Osteoblast (primary cell): ENCODE results near the gene NFATC3. TPM values are rescaled to one million over a fixed set of nuclear protein-coding genes. Genes with fewer than 3 reads are reported as not detected.
"Not testable (repeated sequence)": the region's sequence is repeated elsewhere in the genome, so short reads cannot be mapped to it uniquely, and the experiment has no call there.

Experiments used
- DNase-seq: peaks from one replicate; pipeline ENCODE4 v3.0.0; 2011; ENCODE audit warnings: low spot score, mixed read lengths; ENCODE audit not compliant: insufficient read length; ENCODE audit errors: missing footprints
- H2AFZ ChIP-seq: 2 replicates; pipeline ENCODE4 v1.6.0; 2011; ENCODE audit warnings: mild to moderate bottlenecking, low read length
- H3K27ac ChIP-seq: 2 replicates; pipeline ENCODE4 v1.5.1; 2011; ENCODE audit warnings: mild to moderate bottlenecking, low read depth, low read length, moderate library complexity
- H3K27me3 ChIP-seq: 2 replicates; pipeline ENCODE4 v1.6.0; 2012; ENCODE audit warnings: mild to moderate bottlenecking, control low read depth, inconsistent platforms, low read length, moderate library complexity; ENCODE audit not compliant: insufficient read depth
- H3K36me3 ChIP-seq: 2 replicates; pipeline ENCODE4 v1.5.1; 2011; ENCODE audit warnings: mild to moderate bottlenecking, low read length, control low read depth, moderate library complexity; ENCODE audit not compliant: insufficient read depth
- H3K4me1 ChIP-seq: 2 replicates; pipeline ENCODE4 v1.5.1; 2011; ENCODE audit warnings: mild to moderate bottlenecking, low read length, control low read depth, moderate library complexity; ENCODE audit not compliant: insufficient read depth
- H3K4me2 ChIP-seq: 2 replicates; pipeline ENCODE4 v1.6.0; 2011; ENCODE audit warnings: mild to moderate bottlenecking, low read length; ENCODE audit not compliant: insufficient read depth
- H3K4me3 ChIP-seq: fragments of 200-600 bp; sonication (generic); 3 replicates; pipeline ENCODE4 v1.5.1; 2012; ENCODE audit warnings: mild to moderate bottlenecking, low read length, inconsistent platforms; ENCODE audit not compliant: insufficient read depth
- H3K79me2 ChIP-seq: 2 replicates; pipeline ENCODE4 v1.6.0; 2012; ENCODE audit warnings: mild to moderate bottlenecking, low read length, control low read depth, inconsistent platforms; ENCODE audit not compliant: insufficient read depth
- H3K9me3 ChIP-seq: 2 replicates; pipeline ENCODE4 v1.5.1; 2011; ENCODE audit warnings: low read depth, low read length, control low read depth
- H4K20me1 ChIP-seq: 2 replicates; pipeline ENCODE4 v1.6.0; 2012; ENCODE audit warnings: mild to moderate bottlenecking, low read length, control low read depth; ENCODE audit not compliant: insufficient read depth
- total RNA-seq: library from RNA; depleted of rRNA; stranded (reverse); fragments of >200 nt; gene quantifications from 2 replicates; pipeline ENCODE4 v1.2.3, GENCODE V29; 2012
- TF ChIP-seq, protein P1 (sequence below): IDR thresholded peaks from 2 replicates; pipeline ENCODE4 v1.5.1; 2011; ENCODE audit warnings: mild to moderate bottlenecking, low read depth, low read length, moderate library complexity; ENCODE audit errors: extremely low read depth

NFATC3 gene
- total RNA-seq, 1 donor = 36.2 TPM

DNA sequence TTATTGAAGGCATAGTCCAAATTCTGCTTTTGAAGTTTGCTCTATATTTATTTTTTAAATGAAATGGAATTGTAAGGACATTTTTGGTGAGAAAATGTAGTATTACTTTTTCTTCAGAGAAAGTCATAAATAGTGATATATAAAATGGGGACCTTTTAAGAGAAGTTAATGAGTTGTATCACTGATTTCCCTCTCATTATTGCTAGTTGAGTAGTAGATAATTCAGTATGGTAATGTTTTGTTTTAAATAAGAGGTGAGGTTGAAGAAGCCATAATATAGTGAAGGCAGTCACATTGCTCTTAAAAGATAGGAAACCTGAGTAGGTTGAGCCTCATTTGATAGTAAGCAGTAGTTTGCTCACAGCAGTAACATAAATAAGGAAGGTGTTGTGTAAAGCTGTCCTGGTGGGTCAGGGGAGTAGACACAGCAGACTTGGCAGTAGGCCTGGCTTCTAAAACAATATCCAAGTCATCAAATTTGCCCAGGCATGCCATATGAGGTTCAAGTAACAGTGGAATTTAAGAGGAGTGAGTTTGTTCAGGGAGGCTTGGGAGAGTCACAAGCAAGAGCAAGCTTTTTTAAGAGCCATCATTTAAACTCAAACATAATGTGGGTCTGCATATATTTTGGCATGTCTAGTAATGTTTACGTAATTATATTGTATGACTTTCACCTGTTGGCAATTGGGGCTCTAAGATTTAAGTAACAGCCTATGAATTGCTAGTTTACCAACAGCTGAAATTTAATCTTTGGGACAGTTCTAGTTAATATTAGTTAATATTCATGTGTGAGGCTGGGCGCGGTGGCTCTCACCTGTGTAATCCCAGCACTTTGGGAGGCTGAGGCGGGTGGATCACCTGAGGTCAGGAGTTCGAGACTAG, 6.5 kb downstream of the NFATC3 start:
- TF ChIP-seq, protein P1, sequence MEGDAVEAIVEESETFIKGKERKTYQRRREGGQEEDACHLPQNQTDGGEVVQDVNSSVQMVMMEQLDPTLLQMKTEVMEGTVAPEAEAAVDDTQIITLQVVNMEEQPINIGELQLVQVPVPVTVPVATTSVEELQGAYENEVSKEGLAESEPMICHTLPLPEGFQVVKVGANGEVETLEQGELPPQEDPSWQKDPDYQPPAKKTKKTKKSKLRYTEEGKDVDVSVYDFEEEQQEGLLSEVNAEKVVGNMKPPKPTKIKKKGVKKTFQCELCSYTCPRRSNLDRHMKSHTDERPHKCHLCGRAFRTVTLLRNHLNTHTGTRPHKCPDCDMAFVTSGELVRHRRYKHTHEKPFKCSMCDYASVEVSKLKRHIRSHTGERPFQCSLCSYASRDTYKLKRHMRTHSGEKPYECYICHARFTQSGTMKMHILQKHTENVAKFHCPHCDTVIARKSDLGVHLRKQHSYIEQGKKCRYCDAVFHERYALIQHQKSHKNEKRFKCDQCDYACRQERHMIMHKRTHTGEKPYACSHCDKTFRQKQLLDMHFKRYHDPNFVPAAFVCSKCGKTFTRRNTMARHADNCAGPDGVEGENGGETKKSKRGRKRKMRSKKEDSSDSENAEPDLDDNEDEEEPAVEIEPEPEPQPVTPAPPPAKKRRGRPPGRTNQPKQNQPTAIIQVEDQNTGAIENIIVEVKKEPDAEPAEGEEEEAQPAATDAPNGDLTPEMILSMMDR = no peak
- H3K4me2 ChIP-seq = peak overlapping the region; percentile 39
- peak; percentile 89 for DNase-seq
- no peaks in the 10 kb centered on the region for H3K27me3 ChIP-seq
- H3K36me3 ChIP-seq = no peaks in the 10 kb centered on the region
- H3K4me3 ChIP-seq = no peak overlapping the region
- peaks cover 97% of the 10 kb centered on the region for H3K79me2 ChIP-seq
- peaks cover 14% of the 10 kb centered on the region for H4K20me1 ChIP-seq
- peaks cover 32% of the 10 kb centered on the region for H3K4me1 ChIP-seq
- H2AFZ ChIP-seq = peak overlapping the region; percentile 33
- peak overlapping the region; percentile 52 for H3K27ac ChIP-seq
- H3K9me3 ChIP-seq = no peaks in the 10 kb centered on the region

DNA sequence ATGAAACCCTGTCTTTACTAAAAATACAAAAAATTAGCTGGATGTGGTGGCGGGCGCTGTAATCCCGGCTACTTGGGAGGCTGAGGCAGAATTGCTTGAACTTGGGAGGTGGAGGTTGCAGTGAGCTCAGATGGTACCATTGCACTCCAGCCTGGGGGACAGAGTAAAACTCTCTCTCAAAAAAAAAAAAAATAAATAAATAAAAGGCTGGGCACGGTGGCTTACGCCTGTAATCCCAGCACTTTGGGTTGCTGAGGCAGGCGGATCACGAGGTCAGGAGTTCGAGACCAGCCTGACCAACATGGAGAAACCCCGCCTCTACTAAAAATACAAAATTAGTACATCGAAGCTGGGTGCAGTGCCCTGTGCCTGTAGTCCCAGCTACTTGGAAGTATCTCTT, 7.1 kb downstream of the NFATC3 start:
- not testable (repeated sequence) for H2AFZ ChIP-seq, H3K4me2 ChIP-seq, H3K9me3 ChIP-seq, DNase-seq, H3K27me3 ChIP-seq, H3K27ac ChIP-seq, H3K4me3 ChIP-seq, H3K36me3 ChIP-seq
- peaks cover 17% of the 10 kb centered on the region for H4K20me1 ChIP-seq
- H3K79me2 ChIP-seq = peaks cover 97% of the 10 kb centered on the region
- peaks cover 28% of the 10 kb centered on the region for H3K4me1 ChIP-seq

DNA sequence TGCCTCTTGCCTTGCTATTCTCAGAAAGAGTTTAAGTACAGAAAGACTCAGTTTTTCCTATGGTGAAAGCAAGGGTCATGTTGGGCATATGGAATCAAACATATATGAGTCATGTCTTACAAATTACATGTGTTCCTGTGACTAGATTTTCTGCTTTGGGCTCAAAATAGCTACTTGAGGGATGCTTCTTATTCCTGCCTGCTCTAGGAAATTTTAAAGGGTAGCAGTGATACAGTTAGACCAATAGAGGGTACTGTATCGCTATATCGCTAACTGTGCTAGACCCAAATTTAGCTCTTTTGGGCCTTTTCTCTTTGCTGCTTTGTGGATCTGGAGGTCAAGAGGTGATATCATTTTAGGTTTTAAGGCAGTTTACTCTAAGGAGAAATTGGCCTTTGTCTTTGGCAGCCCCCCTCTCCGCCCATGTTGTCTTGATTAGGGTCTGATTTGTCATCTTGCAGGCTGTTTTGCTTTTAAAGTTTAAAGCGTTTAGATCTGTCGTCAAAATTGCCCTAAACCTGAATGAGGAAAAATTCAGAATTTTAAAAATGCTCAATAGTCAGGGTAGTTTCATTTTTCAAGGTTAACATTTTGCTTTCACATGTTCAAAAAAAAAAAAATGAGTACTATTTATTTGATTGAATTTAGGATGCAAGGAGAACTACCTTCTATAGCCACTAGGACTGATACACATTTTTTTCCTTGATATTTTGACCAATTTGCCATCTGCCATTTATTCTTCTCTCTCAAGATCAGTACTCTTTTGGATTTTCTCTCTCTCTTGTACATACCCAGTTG, 8.8 kb downstream of the NFATC3 start:
- Histone ChIP-seq H3K36me3 (no peaks in the 10 kb centered on the region), H3K79me2 (peaks cover 98% of the 10 kb centered on the region), H2AFZ (no peak overlapping the region), H4K20me1 (peaks cover 11% of the 10 kb centered on the region), H3K4me3 (no peak overlapping the region), H3K27me3 (no peaks in the 10 kb centered on the region), H3K4me1 (peaks cover 26% of the 10 kb centered on the region), H3K4me2 (peak overlapping the region; percentile 10), H3K27ac (no peak overlapping the region), H3K9me3 (no peaks in the 10 kb centered on the region)
- DNase-seq = no peak
- TF ChIP-seq, protein P1 = peak; percentile 63

DNA sequence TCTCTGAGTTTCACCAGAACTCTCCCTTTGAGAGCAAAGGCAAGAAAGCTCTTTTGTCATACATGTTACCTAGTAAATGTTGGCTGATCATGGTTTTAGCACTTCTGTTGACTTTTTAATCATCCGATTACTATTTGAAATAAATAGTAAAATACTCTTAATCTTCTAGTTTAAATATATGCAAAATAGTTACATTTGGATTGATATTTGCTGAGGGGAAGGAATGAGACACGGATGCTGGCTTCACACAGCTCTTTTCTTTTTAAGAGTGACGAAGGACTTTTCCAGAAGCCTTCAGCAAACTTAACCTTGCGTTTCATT, 9.4 kb downstream of the NFATC3 start:
- TF ChIP-seq, protein P1 = no peak
- Histone ChIP-seq H3K27me3 (no peaks in the 10 kb centered on the region), H4K20me1 (peaks cover 8% of the 10 kb centered on the region), H3K4me2 (no peak overlapping the region), H2AFZ (no peak overlapping the region), H3K79me2 (peaks cover 98% of the 10 kb centered on the region), H3K9me3 (no peaks in the 10 kb centered on the region), H3K4me1 (peaks cover 26% of the 10 kb centered on the region), H3K27ac (no peak overlapping the region), H3K36me3 (no peaks in the 10 kb centered on the region), H3K4me3 (no peak overlapping the region)
- DNase-seq = no peak
